GM18861 (cell line): ENCODE data around the gene BCAR3.
"Not testable (repeated sequence)": the region's sequence is repeated elsewhere in the genome, so short reads cannot be mapped to it uniquely, and the experiment has no call there.

Source experiments
- ATAC-seq: cut with Tn5 transposase; IDR thresholded peaks from one replicate; pipeline ENCODE4 v1.9.1; 2021; ENCODE audit not compliant: unreplicated experiment

Gene BCAR3

GRCh38 chr1:93690341-93690740 is 8.7 kb upstream of the BCAR3 start:
- no peak for ATAC-seq

- no peak for ATAC-seq
Measured at GRCh38 chr1:93689521-93690223, 8.0 kb upstream of the BCAR3 start.

- ATAC-seq, result no peak
Measured at GRCh38 chr1:93687542-93687941, 5.9 kb upstream of the BCAR3 start.

GRCh38 chr1:93686504-93687250 is 5.0 kb upstream of the BCAR3 start:
- no peak for ATAC-seq

DNA sequence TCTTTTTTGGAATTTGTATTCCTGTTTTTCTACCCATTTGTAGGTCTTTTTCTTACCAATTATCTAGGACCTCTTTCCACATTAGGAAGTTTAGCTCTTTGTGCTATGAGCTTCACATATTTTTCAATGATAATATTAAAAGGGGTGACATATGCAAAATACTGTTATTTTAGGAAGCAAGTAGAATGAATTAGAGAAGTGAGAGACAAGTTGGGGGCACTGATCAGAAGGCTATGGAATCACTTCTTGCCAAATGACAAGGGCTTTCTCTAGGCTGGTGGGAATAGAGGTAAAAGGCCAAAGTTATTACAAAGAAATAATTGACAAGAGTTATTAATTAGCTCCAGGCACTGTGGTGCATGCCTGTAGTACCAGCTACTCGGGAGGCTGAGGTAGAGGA is 4.3 kb upstream of the BCAR3 start:
- ATAC-seq, result no peak

DNA sequence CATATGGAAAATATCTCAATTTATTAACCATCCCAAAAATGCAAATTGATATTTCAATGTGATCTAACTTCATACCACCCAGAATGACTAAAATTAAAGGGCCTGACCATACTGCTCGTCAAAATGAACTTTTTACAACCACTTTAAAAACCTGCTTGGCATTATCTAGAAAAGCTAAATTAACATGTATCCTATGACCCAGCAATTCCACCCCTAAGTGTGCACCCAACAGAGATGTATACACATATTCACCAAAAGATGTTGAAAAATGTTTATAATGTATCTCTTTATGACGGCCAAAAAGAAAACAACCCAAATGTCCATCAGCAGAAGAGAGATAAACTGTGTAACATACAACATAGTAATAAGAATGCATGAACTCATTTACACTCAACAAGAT is 1.6 kb upstream of the BCAR3 start:
- ATAC-seq, result no peak

DNA sequence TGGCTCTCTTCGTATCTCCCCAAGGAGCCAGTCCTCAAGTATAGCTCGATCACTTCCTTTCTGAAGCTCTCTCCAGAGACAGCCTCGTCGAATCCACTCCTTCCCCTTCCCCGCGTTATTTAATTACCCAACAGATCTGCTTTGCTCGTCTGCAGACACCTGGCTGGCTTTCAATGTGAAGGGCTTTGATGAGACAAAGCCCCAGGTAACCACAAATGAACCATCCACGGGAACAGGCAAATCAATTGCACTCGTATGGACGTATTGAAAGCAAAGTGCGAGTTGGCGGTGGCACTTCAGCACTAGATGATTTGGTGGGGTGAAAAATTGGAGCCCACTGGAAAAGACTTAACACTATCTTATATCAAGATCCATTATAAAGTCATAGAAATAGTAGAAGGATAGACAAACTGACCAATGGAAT is 364 bp upstream of the BCAR3 start:
- no peak for ATAC-seq

DNA sequence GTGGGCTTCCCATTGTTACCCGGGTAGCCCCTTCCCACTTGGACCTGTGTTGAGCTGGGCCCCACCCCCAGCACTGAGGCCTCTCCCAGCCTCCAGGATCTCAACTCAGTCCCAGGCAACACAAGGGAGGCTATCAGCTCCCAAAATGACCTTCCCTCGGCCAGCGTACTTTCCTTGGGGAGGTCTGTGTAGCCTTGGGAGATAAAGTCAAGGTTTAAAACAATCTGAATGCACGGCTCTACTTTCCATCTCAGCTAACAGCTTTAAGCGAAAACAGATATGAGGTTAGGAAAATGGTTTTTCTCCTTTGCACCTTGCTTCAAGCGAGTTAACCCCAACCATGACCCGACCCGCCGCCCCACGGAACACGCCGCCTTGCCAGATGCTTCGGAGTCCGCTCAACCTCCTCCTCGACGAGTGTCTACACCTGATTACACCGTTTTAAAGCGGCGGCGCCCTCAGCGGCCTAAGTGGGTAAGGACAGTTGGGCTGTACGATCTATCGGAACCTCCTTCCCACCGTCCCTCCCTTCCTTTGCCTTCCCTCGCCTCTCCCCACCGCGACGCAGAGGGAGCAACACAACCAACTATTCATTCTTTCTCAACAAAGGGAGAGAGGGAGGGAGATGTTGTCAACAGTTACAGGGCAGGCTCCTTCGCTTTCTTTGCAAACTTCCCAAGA is 1.1 kb downstream of the BCAR3 start:
- ATAC-seq, result peak; percentile 56

DNA sequence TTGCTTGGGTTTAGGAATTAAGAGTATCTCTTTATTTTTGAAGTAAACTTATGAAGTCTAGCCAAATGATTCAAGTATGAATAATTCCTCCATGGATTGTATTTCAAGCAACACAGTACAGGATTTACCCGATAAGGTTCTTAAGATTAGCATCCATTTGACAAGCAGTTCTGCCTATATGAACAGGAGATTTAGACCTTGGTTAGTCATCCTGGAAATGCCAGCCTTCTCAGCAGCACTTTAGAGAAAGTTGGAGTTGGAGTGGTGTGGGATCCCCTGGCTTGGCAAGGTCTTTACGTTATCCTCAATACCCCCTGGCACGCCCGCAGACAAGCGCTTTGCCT is 1.6 kb downstream of the BCAR3 start:
- ATAC-seq, result no peak

GRCh38 chr1:93679546-93679945 is 2.1 kb downstream of the BCAR3 start:
- no peak for ATAC-seq

DNA sequence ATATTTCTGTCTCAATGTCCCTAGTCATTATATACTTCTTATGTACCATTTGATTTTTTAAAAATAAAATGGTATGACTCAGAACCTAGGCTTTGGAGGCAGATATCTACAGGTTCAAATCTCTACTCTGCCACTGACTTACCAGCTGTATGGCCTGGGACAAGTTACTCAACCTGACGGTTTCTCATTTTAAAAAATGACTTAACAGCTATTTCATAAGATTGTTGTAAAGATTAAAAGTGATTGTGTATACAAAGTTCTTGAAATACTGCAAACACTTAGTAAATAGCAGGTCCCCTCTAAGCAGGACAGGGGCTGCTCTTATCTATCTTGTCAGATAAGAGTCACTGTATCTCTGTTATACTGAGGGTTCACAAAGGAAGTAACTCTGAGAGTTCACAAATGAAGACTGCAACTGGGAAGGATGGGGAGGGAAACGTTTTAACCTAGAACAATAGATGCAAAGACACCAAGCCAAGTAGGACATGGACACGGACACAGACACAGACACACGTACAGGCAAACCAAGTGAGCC is 2.6 kb downstream of the BCAR3 start:
- ATAC-seq, result no peak

- ATAC-seq, result no peak
Measured at GRCh38 chr1:93678491-93678890, 3.1 kb downstream of the BCAR3 start.

- no peak for ATAC-seq
Measured at GRCh38 chr1:93677729-93678128, 3.9 kb downstream of the BCAR3 start.

- ATAC-seq, result no peak
Measured at GRCh38 chr1:93676427-93676826, 5.2 kb downstream of the BCAR3 start.

DNA sequence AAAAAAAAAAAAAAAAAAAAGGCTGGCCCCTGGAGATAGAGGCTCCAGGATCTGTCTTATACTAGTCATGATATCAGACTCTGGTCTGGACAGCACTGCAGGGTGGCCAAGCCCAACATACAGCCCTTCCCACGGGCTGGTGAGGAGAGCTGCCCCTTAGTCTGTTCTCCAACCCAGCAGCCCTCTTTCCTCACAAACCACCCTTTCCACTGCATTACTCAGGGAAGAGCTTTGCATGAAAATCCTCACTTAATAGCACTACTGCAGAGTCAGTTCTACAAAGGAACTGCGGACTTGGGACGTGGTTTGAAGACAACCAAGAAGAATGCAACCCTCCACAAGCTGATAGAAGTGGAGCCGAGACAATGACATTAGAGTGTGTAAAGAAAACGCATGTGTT is 5.7 kb downstream of the BCAR3 start:
- no peak for ATAC-seq

- ATAC-seq, result no peak
Measured at GRCh38 chr1:93675271-93675670, 6.4 kb downstream of the BCAR3 start.

DNA sequence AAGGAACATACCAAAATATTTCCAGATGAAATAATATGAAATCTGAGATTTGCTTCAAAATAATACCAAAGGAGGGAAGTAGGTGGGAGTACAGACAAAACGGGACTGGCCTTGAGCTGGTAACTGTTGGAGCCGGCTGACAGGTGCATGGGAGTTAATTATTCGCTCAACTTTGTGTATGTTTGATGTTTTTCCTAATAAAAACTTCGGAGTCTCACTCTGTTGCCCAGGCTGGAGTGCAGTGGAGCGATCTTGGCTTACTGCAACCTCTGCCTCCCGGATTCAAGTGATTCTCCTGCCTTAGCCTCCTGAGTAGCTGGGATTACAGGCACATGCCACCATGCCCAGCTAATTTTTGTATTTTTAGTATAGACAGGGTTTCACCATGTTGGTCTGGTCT is 7.6 kb downstream of the BCAR3 start:
- not testable (repeated sequence) for ATAC-seq

DNA sequence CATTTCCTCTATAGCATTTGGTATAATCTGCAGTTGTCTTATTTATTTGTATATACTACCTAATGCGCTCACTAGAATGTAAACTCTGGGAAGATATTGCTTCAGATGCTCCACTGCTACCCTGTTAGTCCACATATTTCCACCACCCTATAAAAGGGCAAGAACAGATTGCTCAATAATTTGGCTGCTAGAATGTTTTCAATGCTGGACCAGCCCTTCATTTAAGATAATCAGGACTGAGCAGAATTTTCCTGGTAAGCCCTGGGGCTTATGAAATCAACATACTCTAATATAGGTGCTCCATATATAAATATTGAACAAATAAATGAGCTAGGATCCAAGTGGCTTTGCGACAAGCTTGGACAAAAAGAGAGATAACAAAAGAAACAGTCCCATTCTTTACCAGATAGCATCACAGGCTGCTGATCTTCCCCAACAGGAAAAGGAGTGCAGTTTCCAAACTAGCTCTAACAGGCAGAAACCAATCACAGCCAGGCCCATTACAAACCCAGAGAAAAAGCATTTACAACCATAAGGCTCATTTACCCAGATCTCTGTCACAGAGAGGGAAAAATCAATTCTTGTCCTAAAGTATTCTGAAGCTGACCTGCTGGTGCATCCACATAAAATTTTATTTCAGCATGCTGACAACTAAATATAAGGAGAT is 8.3 kb downstream of the BCAR3 start:
- no peak for ATAC-seq

DNA sequence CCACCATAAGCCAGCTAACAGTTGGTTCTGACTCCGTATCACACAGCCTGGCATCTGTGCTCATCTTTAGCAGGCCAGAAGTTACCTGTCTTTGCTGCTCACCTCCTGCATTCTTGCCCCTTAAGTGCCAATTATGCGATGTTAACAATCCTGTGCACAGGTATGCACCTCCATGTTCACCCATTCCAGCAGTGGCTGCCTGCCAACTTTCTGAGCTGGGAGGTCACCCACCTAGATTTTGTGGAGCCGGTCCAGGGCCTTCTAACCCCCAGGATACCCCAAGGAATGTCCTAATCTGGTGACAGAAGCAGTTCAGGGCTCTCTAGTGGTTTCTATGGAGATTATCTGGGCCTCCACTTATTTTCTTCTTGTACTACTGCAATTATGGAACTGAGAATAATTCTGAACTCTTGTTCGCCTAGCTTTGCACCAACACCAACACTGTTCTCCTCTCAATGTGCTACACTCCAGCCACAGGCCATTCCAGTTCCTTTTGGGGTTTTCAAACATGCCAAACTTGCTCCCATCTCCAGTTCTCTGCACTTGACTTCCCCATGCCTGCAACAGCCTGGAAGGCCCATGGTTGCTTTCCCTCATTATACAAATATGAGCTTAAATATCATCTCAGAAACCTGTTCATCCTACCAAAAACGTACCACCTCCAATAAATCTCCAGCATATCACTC is 9.0 kb downstream of the BCAR3 start:
- no peak for ATAC-seq

DNA sequence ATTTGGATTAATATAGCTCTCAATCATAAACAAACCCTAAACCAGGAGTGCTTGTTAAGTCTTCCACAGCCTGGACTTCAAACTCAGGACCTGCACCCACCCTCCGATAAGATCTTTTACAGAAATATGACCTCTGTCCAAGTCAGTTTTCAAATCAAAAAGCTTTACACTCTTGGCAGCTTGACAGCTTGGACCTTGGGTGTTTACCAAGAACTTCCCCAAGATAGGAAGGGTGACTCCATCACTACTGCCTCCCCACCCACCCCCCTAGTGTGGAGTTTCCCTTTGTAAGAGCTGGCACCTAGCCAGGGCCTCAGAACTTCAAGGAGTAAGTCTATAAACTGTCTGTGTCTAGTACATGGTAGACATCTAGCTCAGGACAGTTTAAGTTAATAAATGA is 9.6 kb downstream of the BCAR3 start:
- ATAC-seq, result no peak

GRCh38 chr1:93671099-93671621 is 10.5 kb downstream of the BCAR3 start:
- ATAC-seq, result no peak
